ENCODE measurements around the gene DNAJC5.
"Not testable (repeated sequence)": the region's sequence is repeated elsewhere in the genome, so short reads cannot be mapped to it uniquely, and the experiment has no call there.

Gene DNAJC5

GRCh38 chr20:63957004-63957689, 62.2 kb downstream of the DNAJC5 start:
- DNase-seq: peak in 2 of 4 experiments; percentile 36 to 57

- no peak for DNase-seq
Observed at GRCh38 chr20:63957690-63958441, 62.9 kb downstream of the DNAJC5 start.

- no peak for DNase-seq
Observed at GRCh38 chr20:63958471-63958870, 63.5 kb downstream of the DNAJC5 start.

- no peak for DNase-seq
Observed at GRCh38 chr20:63958964-63959698, 64.2 kb downstream of the DNAJC5 start.

GRCh38 chr20:63959699-63960075, 64.8 kb downstream of the DNAJC5 start:
- no peak for DNase-seq

GRCh38 chr20:63960654-63961621, 66.0 kb downstream of the DNAJC5 start:
- not testable (repeated sequence) for DNase-seq

- no peak for DNase-seq
Observed at GRCh38 chr20:63961664-63962425, 66.9 kb downstream of the DNAJC5 start.

- DNase-seq: no peak
Observed at GRCh38 chr20:63962426-63963347, 67.8 kb downstream of the DNAJC5 start.

GRCh38 chr20:63963348-63963741, 68.4 kb downstream of the DNAJC5 start:
- no peak for DNase-seq

GRCh38 chr20:63963784-63964301, 68.9 kb downstream of the DNAJC5 start:
- DNase-seq: no peak

GRCh38 chr20:63964412-63964811, 69.5 kb downstream of the DNAJC5 start:
- DNase-seq: no peak

- DNase-seq: no peak
Observed at GRCh38 chr20:63966172-63966943, 71.4 kb downstream of the DNAJC5 start.

- no peak for DNase-seq
Observed at GRCh38 chr20:63966944-63967322, 72.0 kb downstream of the DNAJC5 start.

- DNase-seq: no peak
Observed at GRCh38 chr20:63967330-63968135, 72.6 kb downstream of the DNAJC5 start.

GRCh38 chr20:63968136-63968927, 73.4 kb downstream of the DNAJC5 start:
- no peak for DNase-seq

GRCh38 chr20:63968928-63969760, 74.2 kb downstream of the DNAJC5 start:
- peak in 1 of 4 experiments; percentile 39 for DNase-seq

All from activated naive CD4-positive, alpha-beta T cell (primary cell).